H1 (cell line): ENCODE results near the gene RNASE13. TPM values are rescaled to one million over a fixed set of nuclear protein-coding genes. Genes with fewer than 3 reads are reported as not detected.

ENCODE experiments used
- CTCF ChIA-PET: fragments of 300-600 bp; sonication (Branson Sonifier 250); formaldehyde crosslinking; loops from one replicate; lab custom pipeline; 2021; ENCODE audit not compliant: partially characterized antibody; lab: Charles Lee
- POLR2A ChIA-PET: fragments of 300-600 bp; sonication (Branson Sonifier 250); formaldehyde crosslinking; loops from one replicate; lab custom pipeline; 2021; ENCODE audit warnings: inconsistent platforms; ENCODE audit not compliant: partially characterized antibody; lab: Charles Lee
- DNase-seq, 2 experiments: peaks; one replicate each; pipeline versions ENCODE4 v3.0.0 to v3.0.0-alpha.2; 2010 to 2022; ENCODE audit warnings: low spot score in 2 of 2, low read depth in 1 of 2, mixed read lengths in 1 of 2
- FAIRE-seq: peaks from 2 replicates; lab custom pipeline; 2011; peaks lifted over from hg19 to GRCh38; lab: Jason Lieb, UNC
- H2AFZ ChIP-seq: 2 replicates; pipeline ENCODE4 v1.8.1; 2012; ENCODE audit warnings: low read length, inconsistent platforms
- H2AK5ac ChIP-seq: 2 replicates; pipeline ENCODE4 v1.6.1; 2013; ENCODE audit warnings: low read depth, low read length
- H2BK120ac ChIP-seq: replicated peaks from 2 replicates; pipeline ENCODE3; 2013; ENCODE audit warnings: low read depth, low read length, inconsistent platforms
- H2BK12ac ChIP-seq: 2 replicates; pipeline ENCODE4 v1.6.1; 2013; ENCODE audit warnings: low read depth, low read length
- H2BK15ac ChIP-seq: 2 replicates; pipeline ENCODE4 v1.6.1; 2013; ENCODE audit warnings: low read length
- H2BK20ac ChIP-seq: 2 replicates; pipeline ENCODE4 v1.6.1; 2013; ENCODE audit warnings: low read length
- H2BK5ac ChIP-seq: 2 replicates; pipeline ENCODE4 v1.6.1; 2013; ENCODE audit warnings: low read depth, low read length
- H3K14ac ChIP-seq: 2 replicates; pipeline ENCODE4 v1.6.1; 2013; ENCODE audit warnings: inconsistent platforms; ENCODE audit not compliant: insufficient read length
- H3K18ac ChIP-seq: 2 replicates; pipeline ENCODE4 v1.6.1; 2013; ENCODE audit warnings: low read length; ENCODE audit errors: extremely low read depth
- H3K23ac ChIP-seq: 2 replicates; pipeline ENCODE4 v1.6.1; 2013; ENCODE audit warnings: inconsistent platforms; ENCODE audit not compliant: insufficient read length
- H3K23me2 ChIP-seq: 2 replicates; pipeline ENCODE4 v1.6.1; 2013; ENCODE audit warnings: low read depth, low read length
- H3K27ac ChIP-seq: 2 replicates; pipeline ENCODE4 v1.6.1; 2011; ENCODE audit warnings: low read depth, low read length, inconsistent platforms
- H3K27me3 ChIP-seq, 4 experiments: replicated peaks in 1 of 4; 1 replicate in 1 of 4; 2 replicates in 3 of 4; pipeline versions ENCODE4 v1.6.1 to v1.8.1; 2011 to 2013; ENCODE audit warnings: low read length in 3 of 4, mild to moderate bottlenecking in 3 of 4, inconsistent platforms in 2 of 4, mixed read lengths in 2 of 4, moderate library complexity in 1 of 4; ENCODE audit not compliant: control insufficient read depth in 3 of 4, insufficient read depth in 3 of 4; ENCODE audit errors: extremely low read depth in 1 of 4
- H3K36me3 ChIP-seq, 4 experiments: 2 replicates each; pipeline versions ENCODE4 v1.6.1 to v1.8.1; 2011 to 2013; ENCODE audit warnings: mild to moderate bottlenecking in 4 of 4, low read length in 3 of 4, moderate library complexity in 2 of 4, control low read depth in 1 of 4, inconsistent platforms in 1 of 4; ENCODE audit not compliant: insufficient read depth in 4 of 4, control insufficient read depth in 2 of 4
- H3K4ac ChIP-seq: replicated peaks from 2 replicates; pipeline ENCODE3; 2013; ENCODE audit warnings: low read length, low read depth, mixed read lengths, inconsistent platforms; ENCODE audit not compliant: insufficient read length
- H3K4me1 ChIP-seq, 4 experiments: replicated peaks in 1 of 4; 1 replicate in 1 of 4; 2 replicates in 3 of 4; pipeline versions ENCODE4 v1.6.1 to v1.8.1; 2011 to 2013; ENCODE audit warnings: low read length in 3 of 4, inconsistent platforms in 2 of 4, mixed read lengths in 1 of 4; ENCODE audit not compliant: insufficient read depth in 4 of 4, control insufficient read depth in 3 of 4
- H3K4me2 ChIP-seq, 2 experiments: 2 replicates each; pipeline versions ENCODE4 v1.6.1 to v1.8.1; 2011 to 2013; ENCODE audit warnings: low read depth in 2 of 2, low read length in 2 of 2, control low read depth in 1 of 2, inconsistent platforms in 1 of 2, mild to moderate bottlenecking in 1 of 2; ENCODE audit not compliant: insufficient read depth in 1 of 2
- H3K4me3 ChIP-seq, 4 experiments: fragments of 200-600, 300-600 bp in 1 of 4; sonication (generic), shearing (Covaris generic), sonication (Bioruptor Twin) in 1 of 4; 2 replicates each; pipeline versions ENCODE4 v1.5.1 to v1.8.1; 2011 to 2016; ENCODE audit warnings: low read length in 4 of 4, low read depth in 3 of 4, control low read depth in 2 of 4, inconsistent platforms in 2 of 4, mild to moderate bottlenecking in 2 of 4, mixed read lengths in 1 of 4, moderate library complexity in 1 of 4; ENCODE audit not compliant: insufficient read depth in 2 of 4; ENCODE audit errors: extremely low read depth in 1 of 4
- H3K56ac ChIP-seq: replicated peaks from 2 replicates; pipeline ENCODE3; 2013; ENCODE audit warnings: low read depth, mild to moderate bottlenecking, mixed read lengths, low read length, inconsistent platforms; ENCODE audit not compliant: insufficient read length
- H3K79me1 ChIP-seq: 2 replicates; pipeline ENCODE4 v1.6.1; 2013; ENCODE audit warnings: low read depth, low read length, control low read depth
- H3K79me2 ChIP-seq, 2 experiments: 2 replicates each; pipeline versions ENCODE4 v1.6.1 to v1.8.1; 2012 to 2013; ENCODE audit warnings: low read length in 2 of 2, mild to moderate bottlenecking in 2 of 2, inconsistent platforms in 1 of 2; ENCODE audit not compliant: insufficient read depth in 2 of 2, control insufficient read depth in 1 of 2
- H3K9ac ChIP-seq, 4 experiments: replicated peaks in 1 of 4; 1 replicate in 1 of 4; 2 replicates in 3 of 4; pipeline versions ENCODE4 v1.6.1 to v1.8.1; 2011 to 2013; ENCODE audit warnings: low read depth in 3 of 4, low read length in 3 of 4, control low read depth in 2 of 4, mild to moderate bottlenecking in 2 of 4, moderate library complexity in 2 of 4, inconsistent platforms in 1 of 4; ENCODE audit errors: extremely low read depth in 1 of 4
- H3K9me3 ChIP-seq, 2 experiments: 2 replicates each; pipeline versions ENCODE4 v1.6.1 to v1.8.1; 2012 to 2013; ENCODE audit warnings: mild to moderate bottlenecking in 2 of 2, moderate library complexity in 2 of 2, control low read depth in 1 of 2, inconsistent platforms in 1 of 2, low read depth in 1 of 2, low read length in 1 of 2, mixed read lengths in 1 of 2; ENCODE audit not compliant: insufficient read depth in 2 of 2
- H4K20me1 ChIP-seq, 2 experiments: replicated peaks in 1 of 2; 2 replicates each; pipeline versions ENCODE3 to v1.8.1; 2011 to 2013; ENCODE audit warnings: inconsistent platforms in 2 of 2, low read length in 2 of 2, mild to moderate bottlenecking in 1 of 2; ENCODE audit not compliant: insufficient read depth in 2 of 2, control insufficient read depth in 1 of 2
- H4K5ac ChIP-seq: 2 replicates; pipeline ENCODE4 v1.6.1; 2013; ENCODE audit warnings: low read length, low read depth, mixed read lengths, inconsistent platforms; ENCODE audit not compliant: insufficient read length
- H4K8ac ChIP-seq: 2 replicates; pipeline ENCODE4 v1.8.0; 2013; ENCODE audit warnings: mild to moderate bottlenecking, moderate library complexity, low read length, inconsistent platforms; ENCODE audit not compliant: insufficient read depth; ENCODE audit errors: extremely low read depth
- H4K91ac ChIP-seq: replicated peaks from 2 replicates; pipeline ENCODE3; 2013; ENCODE audit warnings: low read length, mixed read lengths, inconsistent platforms; ENCODE audit not compliant: insufficient read length
- CBX5 ChIP-seq: fragments of 300-800, 300-1000 bp; sonication (generic); IDR thresholded peaks from 2 replicates; pipeline ENCODE4 v1.7.1; 2016; ENCODE audit warnings: antibody characterized with exemption, low read length, low read depth
- CHD1 ChIP-seq: IDR thresholded peaks from 2 replicates; pipeline ENCODE4 v1.6.1; 2012; ENCODE audit warnings: low read depth, low read length, improper control_type of control experiment
- FOSL1 ChIP-seq: IDR thresholded peaks from 2 replicates; pipeline ENCODE4 v1.6.1; 2011; ENCODE audit warnings: mild to moderate bottlenecking, low read depth, low read length, moderate library complexity; ENCODE audit not compliant: insufficient read depth
- POLR2AphosphoS5 ChIP-seq: IDR thresholded peaks from 2 replicates; pipeline ENCODE4 v1.6.1; 2011; ENCODE audit warnings: low read depth, low read length
- RAD21 ChIP-seq, 2 experiments: IDR thresholded peaks in 1 of 2; conservative IDR thresholded peaks in 1 of 2; 2 replicates each; pipeline ENCODE4 v1.6.1; 2011; ENCODE audit warnings: low read depth in 2 of 2, low read length in 2 of 2, improper control_type of control experiment in 1 of 2, inconsistent platforms in 1 of 2, mild to moderate bottlenecking in 1 of 2, moderate library complexity in 1 of 2
- RFX5 ChIP-seq: IDR thresholded peaks from 2 replicates; pipeline ENCODE4 v1.6.1; 2011; ENCODE audit warnings: low read depth, low read length, improper control_type of control experiment, borderline replicate concordance
- WGBS, 2 experiments: shearing (Covaris generic) in 1 of 2; methylation state at CpG; one replicate each; pipeline versions ENCODE4 v1.1.6 to v1.1.7; 2013 to 2015; ENCODE audit warnings: low lambda C conversion rate in 2 of 2, mixed read lengths in 2 of 2, inconsistent platforms in 1 of 2, low coverage in 1 of 2, missing lambda C conversion rate in 1 of 2; ENCODE audit not compliant: insufficient replicate concordance in 2 of 2, insufficient coverage in 1 of 2, insufficient read length in 1 of 2; ENCODE audit errors: extremely low coverage in 1 of 2, missing lambda C conversion rate in 1 of 2; 5-methylcytosine and 5-hydroxymethylcytosine counted together
- polyA plus RNA-seq, 7 experiments: library from polyadenylated mRNA; depleted of rRNA in 3 of 7; stranded (reverse) in 5 of 7; unstranded in 2 of 7; fragments of >200 nt in 5 of 7; fragments of 200-250 nt in 2 of 7; gene quantifications; 1 replicate in 5 of 7; 2 replicates in 1 of 7; 4 replicates in 1 of 7; pipeline versions ENCODE4 v1.2.1 to v1.2.3, GENCODE V29; 2011 to 2013; ENCODE audit warnings: missing spikeins in 2 of 7, mixed read lengths in 2 of 7
- total RNA-seq: library from RNA; stranded (reverse); fragmentation: NEBNext Ultra II Directional; extraction: Animal tissue kit (Norgen Biotek cat#: 25700); gene quantifications from 2 replicates; pipeline ENCODE4 v1.2.1, GENCODE V29; 2021

The RNASE13 gene
- total and polyA plus RNA-seq, 2 of the 8 experiments (the other 6 are each of a cell fraction or from before 2014, with no cell fraction given), result not detected

DNA sequence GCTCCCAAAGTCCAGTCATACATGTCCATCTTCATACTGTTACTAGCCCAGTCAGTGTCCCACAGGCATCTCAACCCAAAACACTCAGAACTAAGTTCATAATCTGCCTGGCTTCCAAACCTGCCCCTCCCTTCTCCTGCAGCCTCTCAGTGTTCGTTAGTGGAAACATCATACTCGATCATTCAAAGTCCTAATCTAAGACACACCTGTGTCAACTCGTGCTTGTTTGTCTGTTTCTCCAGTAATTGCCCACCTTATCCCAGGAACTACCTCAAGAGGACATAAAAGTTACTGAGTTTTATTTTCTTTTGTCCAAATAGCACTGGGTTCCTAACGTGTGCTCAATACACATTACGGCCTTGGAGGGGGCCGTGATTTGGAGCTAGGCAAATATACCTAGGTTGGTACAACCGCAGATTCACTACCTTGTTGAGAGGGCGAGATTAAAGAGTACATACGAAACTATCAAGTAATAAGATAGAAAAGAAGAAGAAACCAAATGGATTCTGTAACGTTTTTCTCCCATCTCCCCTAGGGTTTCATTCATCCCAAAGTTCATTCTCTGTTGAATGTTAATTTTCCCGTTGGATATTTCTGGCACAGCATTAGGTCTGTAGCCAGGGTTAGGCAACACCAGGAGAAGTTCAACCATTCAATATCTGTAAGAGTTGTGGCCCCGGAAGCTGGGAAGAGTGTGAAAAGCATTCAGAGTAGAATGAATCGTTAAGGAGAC is 26.2 kb upstream of the RNASE13 start:
- no peak overlapping the region for H3K27ac ChIP-seq
- H2AFZ ChIP-seq, result no peak overlapping the region
- H3K18ac ChIP-seq, result no peak overlapping the region
- no peak overlapping the region for H3K9ac ChIP-seq
- no peak overlapping the region for H2AK5ac ChIP-seq
- no peak overlapping the region for H3K23ac ChIP-seq
- H3K9me3 ChIP-seq, result no peaks in the 10 kb centered on the region
- H3K23me2 ChIP-seq, result no peaks in the 10 kb centered on the region
- no peak overlapping the region for H4K5ac ChIP-seq
- H3K4me3 ChIP-seq, result no peak overlapping the region
- no peak overlapping the region for H4K91ac ChIP-seq
- H2BK5ac ChIP-seq, result no peak overlapping the region
- H4K20me1 ChIP-seq, result no peaks in the 10 kb centered on the region
- H3K4me1 ChIP-seq, result no peaks in the 10 kb centered on the region; a peak in 2 of 7 replicates
- FAIRE-seq (no peak), DNase-seq (no peak)
- TF ChIP-seq RAD21 (IDR thresholded peaks at IDR 0.05 in 1 of 2, conservative IDR thresholded peaks at IDR 0.05 in 1 of 2; ENCODE audit: low read depth in 2 of 2, low read length in 2 of 2), result no peak
- no peak for TF ChIP-seq CBX5
- TF ChIP-seq FOSL1, result no peak
- no peak for TF ChIP-seq POLR2AphosphoS5
- TF ChIP-seq RFX5, result no peak
- no peak for TF ChIP-seq CHD1
- no peaks in the 10 kb centered on the region for H3K79me1 ChIP-seq
- H4K8ac ChIP-seq, result no peak overlapping the region
- CTCF ChIA-PET, result interaction anchor here (0.7 to 2.5 kb wide), 4 partner anchors 17 to 46 kb away, joined by 3 to 8 read pairs (median 4); no protein-coding TSS in a partner anchor
- no peak overlapping the region for H2BK120ac ChIP-seq
- 86% methylated on average over 13 of the region's 13 CpGs; no CpG with 5 or more reads in 1 of the 2 experiments for WGBS, 2 experiments
- no peaks in the 10 kb centered on the region; a peak in 1 of 7 replicates for H3K27me3 ChIP-seq
- H2BK12ac ChIP-seq, result no peak overlapping the region
- no peaks in the 10 kb centered on the region for H3K36me3 ChIP-seq
- H3K56ac ChIP-seq, result no peak overlapping the region
- no peak overlapping the region for H3K14ac ChIP-seq
- POLR2A ChIA-PET, result interaction anchor here (3.7 kb wide), 1 partner anchor 11 kb away, joined by 17 read pairs; no protein-coding TSS in a partner anchor
- no peak overlapping the region for H2BK20ac ChIP-seq
- H3K4me2 ChIP-seq, result no peak overlapping the region
- no peak overlapping the region for H2BK15ac ChIP-seq
- H3K79me2 ChIP-seq, result no peaks in the 10 kb centered on the region
- no peak overlapping the region for H3K4ac ChIP-seq
